Raji (cell line): ENCODE measurements around the gene CLEC1A.

Experiments
- POLR2A ChIP-seq: IDR thresholded peaks from 2 replicates; pipeline ENCODE4 v1.6.1; 2011; ENCODE audit warnings: low read depth, low read length, control low read depth; ENCODE audit not compliant: insufficient read depth

CLEC1A gene

GRCh38 chr12:10027721-10028120 lies 71.1 kb downstream of the CLEC1A start:
- no peak for TF ChIP-seq POLR2A

- no peak for TF ChIP-seq POLR2A
These were observed 71.5 kb downstream of the CLEC1A start for GRCh38 chr12:10027311-10027710.

GRCh38 chr12:10025236-10025635 lies 73.5 kb downstream of the CLEC1A start:
- TF ChIP-seq POLR2A: no peak

- no peak for TF ChIP-seq POLR2A
These were observed 77.4 kb downstream of the CLEC1A start for GRCh38 chr12:10021342-10021741.
